Endothelial cell of umbilical vein (primary cell): ENCODE data around the gene TTLL4. TPM values are rescaled to one million over a fixed set of nuclear protein-coding genes. Genes with fewer than 3 reads are reported as not detected.

Source experiments
- Bru-seq: library from RNA; stranded (reverse); fragments of 400-500 nt; gene quantifications from one replicate; lab custom pipeline; 2021; lab: Mats Ljungman, UMichigan
- BruChase-seq, 2 experiments: library from RNA; stranded (reverse); fragments of 400-500 nt; gene quantifications; one replicate each; lab custom pipeline; 2021; lab: Mats Ljungman, UMichigan
- BruUV-seq: library from RNA; stranded (reverse); fragments of 400-500 nt; replicated peaks from 2 replicates; lab custom pipeline; 2021; lab: Mats Ljungman, UMichigan
- CTCF ChIA-PET: fragments of 300-600, 350-600 bp; sonication (Branson Sonifier 250); formaldehyde crosslinking; loops from one replicate; lab custom pipeline; 2021; ENCODE audit warnings: antibody characterized with exemption, inconsistent platforms; lab: Charles Lee
- POLR2A ChIA-PET: fragments of 300-600, 350-600 bp; sonication (Branson Sonifier 250); formaldehyde crosslinking; loops from one replicate; lab custom pipeline; 2021; ENCODE audit warnings: antibody characterized with exemption, inconsistent platforms; lab: Charles Lee
- DNase-seq: peaks from one replicate; pipeline ENCODE4 v3.0.0-alpha.2; 2011; ENCODE audit warnings: low read depth, low spot score
- FAIRE-seq: peaks from 2 replicates; lab custom pipeline; 2011; peaks lifted over from hg19 to GRCh38; lab: Jason Lieb, UNC
- H2AFZ ChIP-seq: 2 replicates; pipeline ENCODE4 v1.6.0; 2012; ENCODE audit warnings: low read depth, low read length, control low read depth, inconsistent platforms
- H3K27ac ChIP-seq: 2 replicates; pipeline ENCODE4 v1.5.1; 2011; ENCODE audit warnings: low read depth, mild to moderate bottlenecking, control low read depth, low read length, moderate library complexity; ENCODE audit not compliant: insufficient read depth
- H3K27me3 ChIP-seq, 2 experiments: 2 replicates each; pipeline versions ENCODE4 v1.6.0 to v1.6.1; 2011; ENCODE audit warnings: low read length in 2 of 2, mixed read lengths in 1 of 2; ENCODE audit not compliant: control insufficient read depth in 2 of 2, insufficient read depth in 2 of 2
- H3K36me3 ChIP-seq, 2 experiments: 2 replicates in 1 of 2; 3 replicates in 1 of 2; pipeline ENCODE4 v1.5.1; 2011; ENCODE audit warnings: low read length in 2 of 2, mild to moderate bottlenecking in 1 of 2, moderate library complexity in 1 of 2; ENCODE audit not compliant: control insufficient read depth in 2 of 2, insufficient read depth in 2 of 2; ENCODE audit errors: extremely low read depth in 1 of 2
- H3K4me1 ChIP-seq: 3 replicates; pipeline ENCODE4 v1.5.1; 2011; ENCODE audit warnings: mild to moderate bottlenecking, low read length; ENCODE audit not compliant: control insufficient read depth, insufficient read depth; ENCODE audit errors: extremely low read depth
- H3K4me2 ChIP-seq: 2 replicates; pipeline ENCODE4 v1.6.1; 2011; ENCODE audit warnings: low read length, control low read depth, mixed read lengths; ENCODE audit not compliant: insufficient read depth
- H3K4me3 ChIP-seq, 3 experiments: fragments of 200-600 bp in 1 of 3; sonication (generic), shearing (Covaris generic) in 1 of 3; replicated peaks in 1 of 3; 2 replicates each; pipeline ENCODE4 v1.5.1; 2011 to 2016; ENCODE audit warnings: control low read depth in 3 of 3, low read length in 3 of 3, mild to moderate bottlenecking in 2 of 3, inconsistent platforms in 1 of 3, low read depth in 1 of 3, moderate library complexity in 1 of 3; ENCODE audit not compliant: insufficient read depth in 1 of 3
- H3K79me2 ChIP-seq: 2 replicates; pipeline ENCODE4 v1.6.0; 2012; ENCODE audit warnings: low read length, inconsistent platforms; ENCODE audit not compliant: control insufficient read depth, insufficient read depth
- H3K9ac ChIP-seq: replicated peaks from 2 replicates; pipeline ENCODE3; 2011; ENCODE audit warnings: low read length, control low read depth; ENCODE audit not compliant: insufficient read depth; ENCODE audit errors: extremely low read depth
- H3K9me1 ChIP-seq: replicated peaks from 3 replicates; pipeline ENCODE4 v1.6.0; 2011; ENCODE audit warnings: mild to moderate bottlenecking, low read length; ENCODE audit not compliant: control insufficient read depth, insufficient read depth; ENCODE audit errors: extremely low read depth
- H3K9me3 ChIP-seq: replicated peaks from 2 replicates; pipeline ENCODE4 v1.5.1; 2012; ENCODE audit warnings: low read length, inconsistent platforms; ENCODE audit not compliant: control insufficient read depth, insufficient read depth
- H4K20me1 ChIP-seq: replicated peaks from 2 replicates; pipeline ENCODE3; 2011; ENCODE audit warnings: mild to moderate bottlenecking, low read length; ENCODE audit not compliant: control insufficient read depth, insufficient read depth; ENCODE audit errors: extremely low read depth
- CTCF ChIP-seq, 2 donors: IDR thresholded peaks; 1 replicate in 1 of 2; 2 replicates in 1 of 2; pipeline ENCODE4 v1.5.1; 2011; ENCODE audit warnings: low read length in 2 of 2, mild to moderate bottlenecking in 2 of 2, moderate library complexity in 2 of 2, control low read depth in 1 of 2, inconsistent platforms in 1 of 2, low read depth in 1 of 2; ENCODE audit not compliant: insufficient read depth in 1 of 2; ENCODE audit errors: extremely low read depth in 1 of 2
- GATA2 ChIP-seq: IDR thresholded peaks from 2 replicates; pipeline ENCODE4 v1.7.0; 2011; ENCODE audit warnings: low read depth, mild to moderate bottlenecking, moderate library complexity, mixed read lengths, low read length; ENCODE audit not compliant: insufficient read length, insufficient read depth
- JUN ChIP-seq: IDR thresholded peaks from 2 replicates; pipeline ENCODE4 v1.6.1; 2011; ENCODE audit warnings: borderline replicate concordance, low read depth; ENCODE audit not compliant: insufficient read length, insufficient read depth
- POLR2A ChIP-seq: IDR thresholded peaks from 2 replicates; pipeline ENCODE4 v1.6.1; 2012; ENCODE audit warnings: low read depth, mild to moderate bottlenecking, control low read depth, low read length
- POLR2AphosphoS5 ChIP-seq: IDR thresholded peaks from 2 replicates; pipeline ENCODE4 v1.6.1; 2012; ENCODE audit warnings: low read depth, mild to moderate bottlenecking, control low read depth, low read length, moderate library complexity; ENCODE audit not compliant: insufficient read depth
- dilution Hi-C: fragments of 300-500 bp; cut with MboI; formaldehyde crosslinking; loops from one replicate; pipeline ENCODE4 v1.15.0; 2019; ENCODE audit warnings: low sequenced_read_pairs; ENCODE audit not compliant: extremely low pct_ligation_motif_present
- intact Hi-C: fragments of 100-400 bp; cut with micrococcal nuclease; formaldehyde crosslinking; loops from one replicate; pipeline ENCODE4 v1.10.0; 2022
- long read RNA-seq: library from polyadenylated mRNA; stranded (forward); transcript quantifications from one replicate; pipeline ENCODE4 v2.0.0, GENCODE V29; 2021
- polyA minus RNA-seq, 3 experiments: library from RNA; depleted of rRNA, polyadenylated mRNA; stranded (reverse); fragments of >200 nt; gene quantifications; 1 replicate in 1 of 3; 2 replicates in 2 of 3; pipeline ENCODE4 v1.2.3, GENCODE V29; 2011
- polyA plus RNA-seq, 4 experiments: library from polyadenylated mRNA; depleted of rRNA in 3 of 4; stranded (reverse) in 3 of 4; unstranded in 1 of 4; fragments of >200 nt; gene quantifications; 2 replicates each; pipeline versions ENCODE4 v1.2.1 to v1.2.3, GENCODE V29; 2011 to 2012; ENCODE audit warnings: missing spikeins in 1 of 4
- total RNA-seq: library from RNA; stranded (reverse); gene quantifications from 2 replicates; pipeline ENCODE4 v1.2.3, GENCODE V29; 2021
- TF ChIP-seq, protein P1 (sequence below): IDR thresholded peaks from 2 replicates; pipeline ENCODE4 v1.6.1; 2011; ENCODE audit not compliant: insufficient read depth, insufficient read length

Gene TTLL4
- total RNA-seq (41.0 and 45.0 TPM in 2 replicates), polyA plus RNA-seq (26.7 and 30.5 TPM in 2 replicates), polyA minus RNA-seq (50.6 and 67.4 TPM in 2 replicates), Bru-seq, nascent RNA (percentile 71 among the genes with signal in this experiment), BruChase-seq, experiment 1, labeled RNA remaining after a 6-hour chase (percentile 73 among the genes with signal in this experiment), BruChase-seq, experiment 2, labeled RNA remaining after a 2-hour chase (percentile 76 among the genes with signal in this experiment)
- 19.0 and 20.9 TPM in 2 replicates for polyA plus RNA-seq (2011; cell fraction: cytosol; rRNA removed)
- 111 and 129 TPM in 2 replicates for polyA plus RNA-seq (2011; cell fraction: nucleus; rRNA removed)
- 21.1 and 27.4 TPM in 2 replicates for polyA plus RNA-seq (2012)
- 24.3 TPM for polyA minus RNA-seq (2011; cell fraction: cytosol; rRNA and poly(A)+ RNA removed)
- polyA minus RNA-seq (2011; cell fraction: nucleus; rRNA and poly(A)+ RNA removed), result 48.7 and 78.5 TPM in 2 replicates
- long read RNA-seq, full-length matches to known transcripts, result 6 of 28 reads
- long read RNA-seq, partial matches to known transcripts, result 4 of 28 reads
- long read RNA-seq, other reads (novel, unspliced or antisense), result 18 of 28 reads

DNA sequence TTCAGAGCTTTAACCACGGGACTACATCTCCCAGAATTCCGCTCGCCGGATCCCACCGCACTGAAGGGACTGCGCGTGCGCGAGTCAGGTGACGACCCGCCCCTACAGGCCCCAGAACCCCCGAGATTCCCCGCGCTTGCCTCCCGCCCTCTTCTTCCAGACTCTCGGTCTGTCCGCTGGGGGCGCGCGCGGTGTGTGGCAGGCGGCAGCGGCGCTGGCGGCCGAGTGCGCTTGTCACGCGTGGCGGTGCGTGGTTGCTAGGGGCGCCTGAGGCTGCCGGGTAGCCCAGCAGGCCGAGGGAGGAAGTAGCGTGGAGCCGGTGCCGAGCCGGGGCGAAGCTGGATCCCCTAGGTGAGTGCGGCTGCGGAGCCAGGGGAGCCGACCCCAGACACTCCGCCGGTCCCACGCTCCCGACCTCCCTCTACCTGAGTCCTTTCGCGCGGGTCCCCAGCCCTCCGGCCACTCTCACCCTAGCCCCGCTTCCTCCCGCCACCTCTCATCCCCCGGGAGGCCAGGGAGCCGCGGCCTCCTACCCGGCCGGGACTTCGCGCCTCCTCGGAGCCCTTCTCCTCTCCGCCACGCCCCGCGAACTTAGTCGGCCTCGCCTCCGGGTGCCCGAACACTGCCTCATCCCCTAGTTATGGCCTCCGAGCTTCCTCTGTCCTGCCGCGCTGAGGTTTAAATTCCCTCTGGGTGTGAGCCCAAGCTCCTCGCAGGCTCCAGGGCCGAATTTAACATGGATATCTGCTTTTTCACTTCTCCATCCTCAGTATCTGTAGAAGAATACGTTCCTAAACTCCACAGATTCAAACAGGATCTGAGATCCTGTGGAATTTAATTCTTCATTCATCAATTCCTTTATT is at the start of gene TTLL4:
Gene TTLL4 (plus strand): TSS at position 149 of the 863 bp plus-strand sequence. CDS start 26,842 bp downstream, outside the sequence.
- Histone ChIP-seq H3K4me2 (peak within 1 kb of the TSS; percentile 94), H3K36me3 (no peaks in the 10 kb centered on the region), H3K4me1 (peaks cover 14% of the 10 kb centered on the region), H3K27ac (peak within 1 kb of the TSS; percentile 60), H3K27me3 (no peaks in the 10 kb centered on the region), H3K9me1 (no peaks in the 10 kb centered on the region), H2AFZ (peak within 1 kb of the TSS; percentile 96), H3K4me3 (peak within 1 kb of the TSS; percentile 89 to 98 (median 93)), H3K9ac (peak within 1 kb of the TSS; percentile 87), H3K79me2 (peaks cover 39% of the 10 kb centered on the region), H4K20me1 (no peaks in the 10 kb centered on the region), H3K9me3 (no peaks in the 10 kb centered on the region)
- DNase-seq (peak; percentile 95), FAIRE-seq (peak; percentile 99)
- TSS peak; percentile 45 for BruUV-seq
- TF ChIP-seq, protein P1, sequence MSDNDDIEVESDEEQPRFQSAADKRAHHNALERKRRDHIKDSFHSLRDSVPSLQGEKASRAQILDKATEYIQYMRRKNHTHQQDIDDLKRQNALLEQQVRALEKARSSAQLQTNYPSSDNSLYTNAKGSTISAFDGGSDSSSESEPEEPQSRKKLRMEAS, result peak; percentile 44
- TF ChIP-seq JUN, result no peak
- TF ChIP-seq CTCF (IDR thresholded peaks at IDR 0.05; ENCODE audit: extremely low read depth in 1 of 2, insufficient read depth in 1 of 2, low read depth in 1 of 2, low read length in 2 of 2), result peak; percentile 81 to 82
- peak; percentile 84 for TF ChIP-seq POLR2A
- TF ChIP-seq GATA2, result no peak
- peak; percentile 81 for TF ChIP-seq POLR2AphosphoS5
- POLR2A ChIA-PET, result interaction anchor here (1.1 kb wide), 1 partner anchor 71 kb away, joined by 3 read pairs; no protein-coding TSS in a partner anchor
- CTCF ChIA-PET, result interaction anchor here (0.6 to 3.9 kb wide), 26 partner anchors 8 to 448 kb away, joined by 3 to 45 read pairs (median 6); partner anchors contain the start of genes BCS1L, CYP27A1, PLCD4 and RNF25
- dilution Hi-C loops (no loop called here), intact Hi-C loops (loop anchor here (1.0 kb wide), 3 partner anchors 20 to 136 kb away; no protein-coding TSS in a partner anchor)
